Kidney capillary endothelial cell (primary cell): Measurements from ENCODE around the gene CCNC.

Source experiments
- DNase-seq: peaks from one replicate; pipeline ENCODE4 v3.0.0-alpha.2; 2018; ENCODE audit warnings: low spot score

CCNC gene

DNA sequence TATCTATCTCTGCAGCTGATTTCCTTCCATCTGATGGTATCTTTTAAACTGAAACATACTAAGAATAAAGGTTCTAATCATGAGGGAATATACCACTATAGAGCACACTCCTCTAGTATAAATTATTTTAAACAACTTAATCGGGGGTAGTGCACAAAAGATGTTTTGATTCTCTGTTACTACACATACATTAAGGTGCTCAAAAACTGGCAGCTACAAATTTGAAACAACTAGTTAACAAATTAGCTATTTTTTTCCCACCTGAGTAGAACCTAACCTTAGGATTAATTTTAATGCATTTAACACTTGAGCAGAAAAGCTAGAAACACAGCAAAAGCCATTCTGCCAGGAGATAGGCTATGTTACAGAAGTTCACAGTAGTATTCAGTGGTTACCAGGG is 23.0 kb downstream of the CCNC start:
- no peak for DNase-seq

- no peak for DNase-seq
Measured at GRCh38 chr6:99543968-99544367, 24.5 kb downstream of the CCNC start.

DNA sequence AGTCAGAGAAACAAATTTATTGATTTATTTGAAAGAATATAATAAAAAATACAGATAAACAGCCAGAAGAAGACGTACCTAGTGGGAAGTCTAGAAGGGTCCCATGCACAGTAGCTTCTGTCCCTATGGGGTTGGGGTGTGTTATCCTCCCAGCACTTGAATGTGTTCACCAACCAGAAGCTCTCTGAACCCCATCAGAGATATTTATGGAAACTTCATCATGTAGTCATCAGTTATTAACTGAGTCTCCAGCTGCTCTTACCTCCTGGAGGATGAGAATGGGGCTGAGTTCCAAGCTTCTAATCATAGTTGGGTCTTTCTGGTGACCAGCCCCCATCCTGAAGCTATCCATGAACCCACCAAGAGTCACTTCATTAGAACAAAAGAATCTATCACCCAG is 37.8 kb downstream of the CCNC start:
- no peak for DNase-seq

GRCh38 chr6:99522531-99522930 is 45.9 kb downstream of the CCNC start:
- DNase-seq = no peak

DNA sequence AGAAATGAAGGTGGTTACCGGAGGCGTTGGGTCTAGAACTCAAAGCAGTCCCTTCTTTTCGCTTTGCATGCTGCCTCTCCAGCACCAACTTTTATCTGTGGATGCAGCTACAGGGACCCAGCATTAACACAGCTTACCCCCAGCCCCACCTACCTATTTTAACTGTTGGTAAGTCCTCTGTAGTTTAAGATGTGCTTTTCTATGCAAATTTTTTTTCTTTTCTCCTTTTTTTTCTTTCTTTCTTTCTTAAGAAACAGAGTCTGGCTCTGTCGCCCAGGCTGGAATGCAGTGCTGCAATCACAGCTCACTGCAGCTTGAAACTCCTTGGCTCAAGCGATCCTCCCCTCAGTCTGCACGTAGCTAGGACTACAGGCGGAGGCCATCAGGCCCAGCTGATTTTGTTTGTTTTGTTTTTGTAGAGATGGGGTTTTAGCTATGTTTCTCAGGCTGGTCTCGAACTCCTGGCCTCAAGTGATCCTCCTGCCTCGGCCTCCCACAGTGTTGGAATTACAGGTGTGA is 46.8 kb downstream of the CCNC start:
- no peak for DNase-seq

- peak; percentile 81 for DNase-seq
Measured at GRCh38 chr6:99520855-99521632, 47.4 kb downstream of the CCNC start.

DNA sequence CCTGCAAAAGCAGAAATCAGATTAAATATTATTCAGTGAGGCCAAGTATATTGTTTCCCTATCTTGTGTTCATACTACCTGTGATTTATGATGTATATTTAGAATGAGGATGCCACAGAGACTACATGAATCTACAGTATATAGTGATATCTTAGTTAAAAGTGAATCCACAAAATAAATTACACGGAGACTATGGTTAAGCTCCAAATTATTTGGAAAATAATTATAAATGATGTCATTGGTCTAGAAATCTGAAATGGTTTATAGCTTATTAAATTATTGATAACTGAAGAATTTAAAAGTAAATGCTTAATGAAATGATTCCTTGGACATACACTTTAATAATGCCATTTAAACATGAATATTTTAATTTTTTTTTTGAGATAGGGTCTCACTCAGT is 49.0 kb downstream of the CCNC start:
- no peak for DNase-seq

- peak; percentile 24 for DNase-seq
Measured at GRCh38 chr6:99514089-99514488, 54.4 kb downstream of the CCNC start.

DNA sequence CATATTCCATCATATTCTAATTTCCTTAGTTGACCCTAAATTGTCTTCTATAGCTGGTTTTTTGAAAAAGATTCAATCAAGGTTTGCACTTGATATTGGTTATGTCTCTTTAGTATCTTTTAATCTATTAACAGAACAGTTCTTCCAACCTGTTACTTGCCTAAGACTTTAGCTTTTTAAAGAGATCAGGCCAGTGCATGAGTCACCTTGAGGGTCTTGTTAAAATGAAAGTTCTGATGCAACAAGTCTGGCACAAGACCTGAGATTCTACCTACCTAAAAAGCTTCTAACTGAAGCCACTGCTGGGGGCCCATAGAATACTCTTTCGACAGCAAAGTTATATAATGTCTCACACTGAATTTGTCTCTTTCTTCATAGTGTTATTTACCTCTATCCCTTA is 56.4 kb downstream of the CCNC start:
- no peak for DNase-seq

DNA sequence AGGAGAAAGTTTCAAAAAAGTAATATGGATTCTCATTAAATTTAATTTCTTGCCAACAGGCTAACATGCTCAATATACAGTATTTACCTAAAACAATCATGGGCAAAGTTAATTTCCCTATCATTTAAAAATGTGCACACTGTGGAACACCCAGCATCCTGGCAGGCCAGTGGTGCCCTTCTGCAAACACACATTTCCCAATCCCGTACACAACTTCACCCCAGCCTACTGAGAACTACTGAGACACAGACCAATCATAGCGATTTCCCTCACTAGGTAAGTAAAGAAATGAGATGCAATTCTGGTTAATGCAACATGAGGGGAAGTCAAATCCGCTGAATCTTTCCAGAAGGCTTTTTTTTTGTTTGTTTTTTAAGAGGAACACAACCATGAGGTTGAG is 60.8 kb downstream of the CCNC start:
- DNase-seq = no peak

DNA sequence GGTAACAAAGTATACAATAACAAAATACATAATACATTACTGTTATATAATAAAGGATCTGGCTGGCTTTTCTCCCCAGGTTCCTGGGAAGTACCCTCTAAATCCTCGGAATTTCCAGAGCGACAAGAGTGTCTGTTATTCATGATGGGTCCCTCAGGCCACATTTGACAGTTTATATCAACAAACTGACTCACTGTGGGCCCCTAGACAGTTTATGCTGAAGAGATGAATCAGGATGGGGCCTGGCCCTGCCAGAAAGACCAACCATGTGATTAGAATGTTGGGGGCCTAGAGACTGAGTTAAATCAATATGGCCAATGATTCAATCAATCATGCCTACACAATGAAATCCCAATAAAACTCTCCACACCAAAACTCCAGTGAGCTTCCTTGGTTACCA is 66.7 kb downstream of the CCNC start:
- DNase-seq = no peak

DNA sequence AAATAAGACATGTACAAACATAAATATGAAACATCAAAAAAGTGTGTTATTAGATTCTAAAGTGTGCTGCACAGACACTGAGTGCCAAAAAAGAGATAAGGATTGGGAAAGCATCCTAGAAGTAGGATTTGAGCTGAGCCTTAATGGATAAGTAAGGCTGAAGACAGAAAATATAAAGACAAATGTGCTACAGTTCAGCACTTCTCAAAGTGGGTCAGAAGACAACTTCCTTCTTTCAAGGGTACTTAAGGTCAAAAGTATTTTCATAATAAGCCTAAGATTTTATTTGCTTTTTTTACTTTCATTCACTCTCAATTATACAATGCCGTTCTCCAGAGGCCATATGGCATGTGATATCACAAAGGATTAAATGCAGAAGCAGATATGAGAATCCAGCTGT is 70.0 kb downstream of the CCNC start:
- no peak for DNase-seq

DNA sequence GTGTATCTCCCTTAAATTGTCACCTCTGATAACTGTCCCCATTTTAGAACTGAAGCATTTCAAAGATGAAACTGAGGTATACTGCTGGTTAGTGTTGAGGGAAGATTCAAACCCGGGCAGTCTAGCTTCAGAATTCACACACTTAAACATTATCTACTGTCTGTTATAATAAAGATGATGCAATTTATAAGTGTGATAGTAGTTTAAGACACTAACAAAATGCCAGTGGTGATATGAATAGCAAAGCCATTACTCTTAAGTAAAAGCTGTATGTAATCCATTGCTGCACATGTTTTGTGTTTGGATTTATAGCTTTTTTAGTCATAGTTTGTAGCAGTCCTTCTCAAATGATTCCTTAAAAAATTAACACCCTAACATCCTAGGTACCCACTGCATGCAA is 73.0 kb downstream of the CCNC start:
- no peak for DNase-seq
